HCT116 (cell line): ENCODE measurements around the gene XRN1. TPM values are rescaled to one million over a fixed set of nuclear protein-coding genes. Genes with fewer than 3 reads are reported as not detected.

Source experiments
- ATAC-seq: fragments of 200-7000 bp; cut with Tn5 transposase; 2 replicates; pipeline ENCODE4 v1.9.1; 2020; ENCODE audit warnings: mild to moderate bottlenecking, moderate library complexity
- BruUV-seq: library from RNA; stranded (reverse); fragments of 400-500 nt; replicated peaks from 2 replicates; lab custom pipeline; 2021; lab: Mats Ljungman, UMichigan
- CTCF ChIA-PET: fragments of 300-600 bp; sonication (Branson Sonifier 250); formaldehyde crosslinking; loops from one replicate; lab custom pipeline; 2021; ENCODE audit warnings: antibody characterized with exemption; lab: Charles Lee
- POLR2A ChIA-PET: fragments of 300-600, 350-600 bp; sonication (Branson Sonifier 250); formaldehyde crosslinking; loops from one replicate; lab custom pipeline; 2021; ENCODE audit warnings: antibody characterized with exemption; lab: Charles Lee
- RAD21 ChIA-PET, 2 experiments: fragments of 300-600 bp; sonication (Branson Sonifier 250); formaldehyde crosslinking; loops; one replicate each; lab custom pipeline; 2023; ENCODE audit warnings: low total read pairs in 2 of 2; ENCODE audit not compliant: uncharacterized antibody in 2 of 2, unreplicated experiment in 2 of 2, low non-redundant PET in 1 of 2; lab: Charles Lee
- DNase-seq: peaks from one replicate; pipeline ENCODE4 v3.0.0-alpha.2; 2010; ENCODE audit warnings: low read depth, low spot score
- H2AFZ ChIP-seq: fragments of 200-600 bp; shearing (Covaris generic), sonication (generic); 2 replicates; pipeline ENCODE4 v1.6.1; 2017; ENCODE audit warnings: low read depth, mixed run types, mixed read lengths, antibody characterized with exemption, low read length; ENCODE audit not compliant: poor library complexity, severe bottlenecking
- H3K27ac ChIP-seq: 2 replicates; pipeline ENCODE4 v1.5.1; 2012; ENCODE audit warnings: low read depth, low read length
- H3K27me3 ChIP-seq: fragments of 200-600 bp; sonication (generic); 2 replicates; pipeline ENCODE4 v1.6.1; 2016; ENCODE audit warnings: mixed run types, low read length, mixed read lengths; ENCODE audit not compliant: insufficient read depth
- H3K36me3 ChIP-seq, 2 experiments: fragments of 200-500 bp in 1 of 2; fragments of 200-600 bp in 1 of 2; sonication (Bioruptor generic) in 1 of 2; sonication (generic) in 1 of 2; 2 replicates each; pipeline versions ENCODE4 v1.5.1 to v1.6.1; 2014 to 2016; ENCODE audit warnings: low read length in 2 of 2, inconsistent platforms in 1 of 2, mixed read lengths in 1 of 2, mixed run types in 1 of 2; ENCODE audit not compliant: insufficient read depth in 2 of 2, control insufficient read depth in 1 of 2
- H3K4me1 ChIP-seq, 2 experiments: fragments of 200-600 bp in 1 of 2; sonication (generic) in 1 of 2; 2 replicates each; pipeline versions ENCODE4 v1.5.1 to v1.6.1; 2012 to 2017; ENCODE audit warnings: low read length in 2 of 2, inconsistent platforms in 1 of 2, mild to moderate bottlenecking in 1 of 2, mixed read lengths in 1 of 2, mixed run types in 1 of 2, moderate library complexity in 1 of 2; ENCODE audit not compliant: insufficient read depth in 2 of 2, control insufficient read depth in 1 of 2
- H3K4me2 ChIP-seq: fragments of 200-600 bp; sonication (generic); 2 replicates; pipeline ENCODE4 v1.6.1; 2017; ENCODE audit warnings: mixed run types, low read length, mixed read lengths
- H3K4me3 ChIP-seq, 2 experiments: fragments of 200-600 bp in 1 of 2; sonication (generic) in 1 of 2; replicated peaks in 1 of 2; 2 replicates each; pipeline ENCODE4 v1.5.1; 2011 to 2016; ENCODE audit warnings: low read length in 2 of 2, control low read depth in 1 of 2, low read depth in 1 of 2, mild to moderate bottlenecking in 1 of 2, mixed read lengths in 1 of 2, mixed run types in 1 of 2
- H3K79me2 ChIP-seq: fragments of 200-600 bp; sonication (generic); 2 replicates; pipeline ENCODE4 v1.6.1; 2017; ENCODE audit warnings: mild to moderate bottlenecking, mixed run types, low read length, moderate library complexity, mixed read lengths; ENCODE audit not compliant: insufficient read depth
- H3K9ac ChIP-seq: fragments of 200-600 bp; sonication (generic); 2 replicates; pipeline ENCODE4 v1.6.1; 2016; ENCODE audit warnings: low read length, mixed read lengths
- H3K9me2 ChIP-seq: fragments of 200-600 bp; sonication (generic), shearing (Covaris generic); 2 replicates; pipeline ENCODE4 v1.6.1; 2017; ENCODE audit warnings: mixed run types, mild to moderate bottlenecking, moderate library complexity; ENCODE audit not compliant: insufficient read depth
- H3K9me3 ChIP-seq, 2 experiments: fragments of 200-500 bp in 1 of 2; fragments of 200-600 bp in 1 of 2; sonication (Bioruptor generic) in 1 of 2; sonication (generic) in 1 of 2; 2 replicates each; pipeline ENCODE4 v1.6.1; 2014 to 2017; ENCODE audit warnings: low read length in 2 of 2, mixed read lengths in 2 of 2, inconsistent platforms in 1 of 2, low read depth in 1 of 2, mild to moderate bottlenecking in 1 of 2, mixed run types in 1 of 2, moderate library complexity in 1 of 2; ENCODE audit not compliant: control insufficient read depth in 1 of 2, insufficient read depth in 1 of 2
- H4K20me1 ChIP-seq: fragments of 200-600 bp; sonication (generic), shearing (Covaris generic); 2 replicates; pipeline ENCODE4 v1.6.1; 2017; ENCODE audit warnings: mixed run types, mild to moderate bottlenecking, moderate library complexity; ENCODE audit not compliant: insufficient read depth
- CBX3 ChIP-seq: IDR thresholded peaks from 2 replicates; pipeline ENCODE4 v1.6.1; 2012; ENCODE audit warnings: low read depth
- CEBPB ChIP-seq: IDR thresholded peaks from 2 replicates; pipeline ENCODE4 v1.6.1; 2012; ENCODE audit warnings: low read depth
- ELF1 ChIP-seq: IDR thresholded peaks from 2 replicates; pipeline ENCODE4 v1.6.1; 2012; ENCODE audit warnings: low read depth, borderline replicate concordance
- FOSL1 ChIP-seq: IDR thresholded peaks from 2 replicates; pipeline ENCODE4 v1.6.1; 2012; ENCODE audit warnings: low read depth
- POLR2A ChIP-seq: IDR thresholded peaks from 2 replicates; pipeline ENCODE4 v1.7.0; 2011; ENCODE audit warnings: borderline replicate concordance; ENCODE audit not compliant: insufficient read depth, insufficient read length; ENCODE audit errors: extremely low read depth
- POLR2AphosphoS5 ChIP-seq: IDR thresholded peaks from 2 replicates; pipeline ENCODE4 v1.6.1; 2011; ENCODE audit warnings: mild to moderate bottlenecking, low read depth, low read length, moderate library complexity
- RAD21 ChIP-seq: IDR thresholded peaks from 2 replicates; pipeline ENCODE4 v1.6.1; 2012; ENCODE audit warnings: low read depth, mild to moderate bottlenecking
- SIN3A ChIP-seq: IDR thresholded peaks from 2 replicates; pipeline ENCODE4 v1.6.1; 2012; ENCODE audit warnings: low read depth
- SP1 ChIP-seq: IDR thresholded peaks from 2 replicates; pipeline ENCODE4 v1.6.1; 2012; ENCODE audit warnings: low read depth
- SRF ChIP-seq: IDR thresholded peaks from 2 replicates; pipeline ENCODE4 v1.6.1; 2012; ENCODE audit warnings: low read depth
- TCF7L2 ChIP-seq: IDR thresholded peaks from 2 replicates; pipeline ENCODE4 v1.7.0; 2011; ENCODE audit warnings: borderline replicate concordance, inconsistent platforms; ENCODE audit not compliant: insufficient read depth, insufficient read length; ENCODE audit errors: extremely low read depth
- YY1 ChIP-seq: IDR thresholded peaks from 2 replicates; pipeline ENCODE4 v1.6.1; 2011; ENCODE audit warnings: low read length, low read depth, moderate library complexity, mild to moderate bottlenecking; ENCODE audit not compliant: insufficient replicate concordance; ENCODE audit errors: extremely low read depth
- ZFX ChIP-seq: fragments of 450-650 bp; IDR thresholded peaks from 2 replicates; pipeline ENCODE4 v1.6.1; 2017
- ZNF274 ChIP-seq: fragments of 200-500 bp; sonication (Bioruptor generic); IDR thresholded peaks from 2 replicates; pipeline ENCODE4 v1.6.1; 2014; ENCODE audit warnings: mild to moderate bottlenecking, low read depth, low read length, inconsistent platforms
- intact Hi-C: fragments of 100-400 bp; cut with micrococcal nuclease; formaldehyde crosslinking; loops from 2 replicates; pipeline ENCODE4 v1.10.0; 2022
- total RNA-seq: library from RNA; stranded (reverse); gene quantifications from one replicate; pipeline ENCODE4 v1.2.1, GENCODE V29; 2021; ENCODE audit not compliant: unreplicated experiment
- TF ChIP-seq, protein P1 (sequence below): IDR thresholded peaks from 2 replicates; pipeline ENCODE4 v1.6.1; 2011; ENCODE audit warnings: mild to moderate bottlenecking, low read length, moderate library complexity; ENCODE audit not compliant: insufficient replicate concordance; ENCODE audit errors: extremely low read depth
- TF ChIP-seq, protein P2 (sequence below): IDR thresholded peaks from 2 replicates; pipeline ENCODE4 v1.6.1; 2012
- TF ChIP-seq, protein P3 (sequence below), 3 experiments: fragments of 200-600 bp in 1 of 3; sonication (generic) in 1 of 3; IDR thresholded peaks in 2 of 3; conservative IDR thresholded peaks in 1 of 3; 2 replicates each; pipeline ENCODE4 v1.5.1; 2012 to 2017; ENCODE audit warnings: low read depth in 2 of 3, low read length in 2 of 3, antibody characterized with exemption in 1 of 3, borderline replicate concordance in 1 of 3, control low read depth in 1 of 3, mild to moderate bottlenecking in 1 of 3, mixed read lengths in 1 of 3, mixed run types in 1 of 3, moderate library complexity in 1 of 3; ENCODE audit not compliant: insufficient read depth in 1 of 3

XRN1 gene
- total RNA-seq, 1 experiment from 2014 or later: 21.3 TPM

DNA sequence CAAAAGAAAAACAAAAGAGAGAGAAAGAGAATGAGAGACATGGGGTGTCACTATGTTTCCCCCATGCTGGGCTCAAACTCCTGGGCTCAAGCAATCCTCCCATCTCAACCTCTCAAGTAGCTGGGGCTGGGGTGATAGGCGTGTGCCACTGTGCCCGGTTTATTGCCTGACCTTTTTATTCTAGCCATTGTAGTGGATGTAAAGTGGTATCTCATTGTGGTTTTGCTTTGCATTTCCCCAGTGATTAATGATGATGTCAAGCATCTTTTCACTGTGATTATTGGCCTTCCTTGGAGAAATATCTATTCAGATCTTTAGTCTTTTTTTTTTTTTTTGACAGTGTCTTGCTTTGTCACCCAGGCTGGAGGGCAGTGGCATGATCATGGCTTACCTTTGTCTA lies 184.7 kb downstream of the XRN1 start:
- ChIA-PET CTCF (no interaction called here), POLR2A (no interaction called here)
- Histone ChIP-seq H4K20me1 (no peaks in the 10 kb centered on the region), H3K79me2 (no peaks in the 10 kb centered on the region), H2AFZ (no peak overlapping the region), H3K4me1 (no peaks in the 10 kb centered on the region), H3K36me3 (no peaks in the 10 kb centered on the region), H3K27ac (no peak overlapping the region), H3K4me2 (no peak overlapping the region), H3K27me3 (no peaks in the 10 kb centered on the region), H3K9me3 (no peaks in the 10 kb centered on the region), H3K4me3 (no peak overlapping the region)
- intact Hi-C loops: no loop called here
- DNase-seq: no peak
- no TSS peak for BruUV-seq
- ATAC-seq: no peak
- no peak for TF ChIP-seq POLR2AphosphoS5
- no peak for TF ChIP-seq SP1
- TF ChIP-seq, protein P1, sequence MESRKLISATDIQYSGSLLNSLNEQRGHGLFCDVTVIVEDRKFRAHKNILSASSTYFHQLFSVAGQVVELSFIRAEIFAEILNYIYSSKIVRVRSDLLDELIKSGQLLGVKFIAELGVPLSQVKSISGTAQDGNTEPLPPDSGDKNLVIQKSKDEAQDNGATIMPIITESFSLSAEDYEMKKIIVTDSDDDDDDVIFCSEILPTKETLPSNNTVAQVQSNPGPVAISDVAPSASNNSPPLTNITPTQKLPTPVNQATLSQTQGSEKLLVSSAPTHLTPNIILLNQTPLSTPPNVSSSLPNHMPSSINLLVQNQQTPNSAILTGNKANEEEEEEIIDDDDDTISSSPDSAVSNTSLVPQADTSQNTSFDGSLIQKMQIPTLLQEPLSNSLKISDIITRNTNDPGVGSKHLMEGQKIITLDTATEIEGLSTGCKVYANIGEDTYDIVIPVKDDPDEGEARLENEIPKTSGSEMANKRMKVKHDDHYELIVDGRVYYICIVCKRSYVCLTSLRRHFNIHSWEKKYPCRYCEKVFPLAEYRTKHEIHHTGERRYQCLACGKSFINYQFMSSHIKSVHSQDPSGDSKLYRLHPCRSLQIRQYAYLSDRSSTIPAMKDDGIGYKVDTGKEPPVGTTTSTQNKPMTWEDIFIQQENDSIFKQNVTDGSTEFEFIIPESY: no peak
- TF ChIP-seq, protein P2, sequence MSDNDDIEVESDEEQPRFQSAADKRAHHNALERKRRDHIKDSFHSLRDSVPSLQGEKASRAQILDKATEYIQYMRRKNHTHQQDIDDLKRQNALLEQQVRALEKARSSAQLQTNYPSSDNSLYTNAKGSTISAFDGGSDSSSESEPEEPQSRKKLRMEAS: no peak
- no peak for TF ChIP-seq ZNF274
- TF ChIP-seq, protein P3, sequence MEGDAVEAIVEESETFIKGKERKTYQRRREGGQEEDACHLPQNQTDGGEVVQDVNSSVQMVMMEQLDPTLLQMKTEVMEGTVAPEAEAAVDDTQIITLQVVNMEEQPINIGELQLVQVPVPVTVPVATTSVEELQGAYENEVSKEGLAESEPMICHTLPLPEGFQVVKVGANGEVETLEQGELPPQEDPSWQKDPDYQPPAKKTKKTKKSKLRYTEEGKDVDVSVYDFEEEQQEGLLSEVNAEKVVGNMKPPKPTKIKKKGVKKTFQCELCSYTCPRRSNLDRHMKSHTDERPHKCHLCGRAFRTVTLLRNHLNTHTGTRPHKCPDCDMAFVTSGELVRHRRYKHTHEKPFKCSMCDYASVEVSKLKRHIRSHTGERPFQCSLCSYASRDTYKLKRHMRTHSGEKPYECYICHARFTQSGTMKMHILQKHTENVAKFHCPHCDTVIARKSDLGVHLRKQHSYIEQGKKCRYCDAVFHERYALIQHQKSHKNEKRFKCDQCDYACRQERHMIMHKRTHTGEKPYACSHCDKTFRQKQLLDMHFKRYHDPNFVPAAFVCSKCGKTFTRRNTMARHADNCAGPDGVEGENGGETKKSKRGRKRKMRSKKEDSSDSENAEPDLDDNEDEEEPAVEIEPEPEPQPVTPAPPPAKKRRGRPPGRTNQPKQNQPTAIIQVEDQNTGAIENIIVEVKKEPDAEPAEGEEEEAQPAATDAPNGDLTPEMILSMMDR (IDR thresholded peaks at IDR 0.05 in 2 of 3, conservative IDR thresholded peaks at IDR 0.05 in 1 of 3; ENCODE audit: borderline replicate concordance in 1 of 3, insufficient read depth in 1 of 3, low read depth in 2 of 3, low read length in 2 of 3): no peak
- no peak for TF ChIP-seq RAD21
- no peak for TF ChIP-seq FOSL1
- TF ChIP-seq TCF7L2: no peak
- TF ChIP-seq SIN3A: no peak
- TF ChIP-seq POLR2A: no peak
- no peak for TF ChIP-seq SRF
- no peak for TF ChIP-seq YY1
- TF ChIP-seq CBX3: no peak
- TF ChIP-seq CEBPB: no peak
- TF ChIP-seq ELF1: no peak
- TF ChIP-seq ZFX: no peak
- TF ChIP-seq, all 23 proteins: peak for 0
- Histone ChIP-seq H3K9me2 (no peaks in the 10 kb centered on the region), H3K9ac (no peak overlapping the region)
- RAD21 ChIA-PET: no interaction called here
